IMR-90 (cell line): ENCODE measurements around the gene GGT6.

ENCODE experiments used
- BHLHE40 ChIP-seq: fragments of 150-350 bp; IDR thresholded peaks from 2 replicates; pipeline ENCODE4 v1.6.1; 2016; ENCODE audit warnings: mild to moderate bottlenecking, low read depth, low read length
- CEBPB ChIP-seq: IDR thresholded peaks from 2 replicates; pipeline ENCODE4 v1.6.1; 2012; ENCODE audit warnings: low read depth, low read length, improper control_type of control experiment
- FOS ChIP-seq: fragments of 150-350 bp; IDR thresholded peaks from 2 replicates; pipeline ENCODE4 v1.6.1; 2016; ENCODE audit warnings: low read depth, low read length
- MAFK ChIP-seq: IDR thresholded peaks from 2 replicates; pipeline ENCODE4 v1.6.1; 2012; ENCODE audit warnings: low read depth, low read length, improper control_type of control experiment
- MAZ ChIP-seq: IDR thresholded peaks from 2 replicates; pipeline ENCODE4 v1.6.1; 2012; ENCODE audit warnings: low read depth, mild to moderate bottlenecking, low read length, improper control_type of control experiment, moderate library complexity, borderline replicate concordance
- MXI1 ChIP-seq: IDR thresholded peaks from 2 replicates; pipeline ENCODE4 v1.6.1; 2012; ENCODE audit warnings: low read depth, mild to moderate bottlenecking, low read length, moderate library complexity, borderline replicate concordance
- POLR2A ChIP-seq: IDR thresholded peaks from 2 replicates; pipeline ENCODE4 v1.6.1; 2012; ENCODE audit warnings: mild to moderate bottlenecking, low read depth, low read length
- RAD21 ChIP-seq: IDR thresholded peaks from 2 replicates; pipeline ENCODE4 v1.6.1; 2012; ENCODE audit warnings: low read length, improper control_type of control experiment
- RCOR1 ChIP-seq: IDR thresholded peaks from 2 replicates; pipeline ENCODE4 v1.6.1; 2012; ENCODE audit warnings: mild to moderate bottlenecking, low read length, improper control_type of control experiment; ENCODE audit not compliant: insufficient replicate concordance
- RFX5 ChIP-seq: IDR thresholded peaks from 2 replicates; pipeline ENCODE4 v1.8.0; 2012; ENCODE audit warnings: low read depth, mild to moderate bottlenecking, low read length, moderate library complexity
- SMC3 ChIP-seq: fragments of 150-350 bp; IDR thresholded peaks from 2 replicates; pipeline ENCODE4 v1.6.1; 2016; ENCODE audit warnings: low read depth, mild to moderate bottlenecking, antibody characterized with exemption, low read length, moderate library complexity
- TF ChIP-seq, protein P1 (sequence below): conservative IDR thresholded peaks from 2 replicates; pipeline ENCODE4 v1.5.1; 2012; ENCODE audit warnings: mild to moderate bottlenecking, low read depth, low read length, improper control_type of control experiment
- TF ChIP-seq, protein P2 (sequence below): fragments of 150-350 bp; IDR thresholded peaks from 2 replicates; pipeline ENCODE4 v1.6.1; 2017; ENCODE audit warnings: mild to moderate bottlenecking, antibody characterized with exemption, low read length, low read depth
- TF ChIP-seq, protein P3 (sequence below): fragments of 150-350 bp; IDR thresholded peaks from 2 replicates; pipeline ENCODE4 v1.6.1; 2016; ENCODE audit warnings: low read depth, mild to moderate bottlenecking, low read length, moderate library complexity, borderline replicate concordance

DNA sequence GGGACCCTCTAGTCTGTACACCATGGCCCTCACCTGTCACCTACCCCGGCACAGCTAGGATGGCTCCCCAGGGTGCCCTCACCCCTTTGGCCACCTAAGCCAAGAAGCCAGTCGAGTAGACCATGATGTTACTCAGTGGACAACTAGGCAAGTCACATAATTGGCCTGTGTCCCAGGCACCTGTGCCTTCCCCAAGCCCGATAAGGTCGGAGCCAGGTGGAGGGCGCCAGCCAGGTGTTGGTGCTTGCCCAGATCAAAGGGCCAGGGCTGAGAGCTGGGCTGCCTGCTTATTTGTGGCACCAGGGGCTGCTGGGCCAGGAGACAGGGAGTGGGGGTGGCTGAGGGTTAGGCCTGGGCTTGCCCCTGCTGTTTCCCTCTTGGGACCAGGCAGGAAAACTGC lies 44.9 kb downstream of the GGT6 start:
- TF ChIP-seq, protein P1, sequence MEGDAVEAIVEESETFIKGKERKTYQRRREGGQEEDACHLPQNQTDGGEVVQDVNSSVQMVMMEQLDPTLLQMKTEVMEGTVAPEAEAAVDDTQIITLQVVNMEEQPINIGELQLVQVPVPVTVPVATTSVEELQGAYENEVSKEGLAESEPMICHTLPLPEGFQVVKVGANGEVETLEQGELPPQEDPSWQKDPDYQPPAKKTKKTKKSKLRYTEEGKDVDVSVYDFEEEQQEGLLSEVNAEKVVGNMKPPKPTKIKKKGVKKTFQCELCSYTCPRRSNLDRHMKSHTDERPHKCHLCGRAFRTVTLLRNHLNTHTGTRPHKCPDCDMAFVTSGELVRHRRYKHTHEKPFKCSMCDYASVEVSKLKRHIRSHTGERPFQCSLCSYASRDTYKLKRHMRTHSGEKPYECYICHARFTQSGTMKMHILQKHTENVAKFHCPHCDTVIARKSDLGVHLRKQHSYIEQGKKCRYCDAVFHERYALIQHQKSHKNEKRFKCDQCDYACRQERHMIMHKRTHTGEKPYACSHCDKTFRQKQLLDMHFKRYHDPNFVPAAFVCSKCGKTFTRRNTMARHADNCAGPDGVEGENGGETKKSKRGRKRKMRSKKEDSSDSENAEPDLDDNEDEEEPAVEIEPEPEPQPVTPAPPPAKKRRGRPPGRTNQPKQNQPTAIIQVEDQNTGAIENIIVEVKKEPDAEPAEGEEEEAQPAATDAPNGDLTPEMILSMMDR = no peak
- no peak for TF ChIP-seq SMC3
- no peak for TF ChIP-seq RCOR1
- TF ChIP-seq FOS = no peak
- TF ChIP-seq MXI1 = no peak
- TF ChIP-seq POLR2A = no peak
- no peak for TF ChIP-seq CEBPB
- no peak for TF ChIP-seq MAZ
- TF ChIP-seq, protein P2, sequence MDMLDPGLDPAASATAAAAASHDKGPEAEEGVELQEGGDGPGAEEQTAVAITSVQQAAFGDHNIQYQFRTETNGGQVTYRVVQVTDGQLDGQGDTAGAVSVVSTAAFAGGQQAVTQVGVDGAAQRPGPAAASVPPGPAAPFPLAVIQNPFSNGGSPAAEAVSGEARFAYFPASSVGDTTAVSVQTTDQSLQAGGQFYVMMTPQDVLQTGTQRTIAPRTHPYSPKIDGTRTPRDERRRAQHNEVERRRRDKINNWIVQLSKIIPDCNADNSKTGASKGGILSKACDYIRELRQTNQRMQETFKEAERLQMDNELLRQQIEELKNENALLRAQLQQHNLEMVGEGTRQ = no peak
- TF ChIP-seq RFX5 = no peak
- TF ChIP-seq RAD21 = no peak
- no peak for TF ChIP-seq BHLHE40
- TF ChIP-seq, protein P3, sequence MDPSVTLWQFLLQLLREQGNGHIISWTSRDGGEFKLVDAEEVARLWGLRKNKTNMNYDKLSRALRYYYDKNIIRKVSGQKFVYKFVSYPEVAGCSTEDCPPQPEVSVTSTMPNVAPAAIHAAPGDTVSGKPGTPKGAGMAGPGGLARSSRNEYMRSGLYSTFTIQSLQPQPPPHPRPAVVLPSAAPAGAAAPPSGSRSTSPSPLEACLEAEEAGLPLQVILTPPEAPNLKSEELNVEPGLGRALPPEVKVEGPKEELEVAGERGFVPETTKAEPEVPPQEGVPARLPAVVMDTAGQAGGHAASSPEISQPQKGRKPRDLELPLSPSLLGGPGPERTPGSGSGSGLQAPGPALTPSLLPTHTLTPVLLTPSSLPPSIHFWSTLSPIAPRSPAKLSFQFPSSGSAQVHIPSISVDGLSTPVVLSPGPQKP = no peak
- no peak for TF ChIP-seq MAFK
